Activated CD4-positive, CD25-positive, alpha-beta regulatory T cell (primary cell): ENCODE measurements around the gene VPS9D1.

Experiments used
- DNase-seq, 4 experiments: peaks; one replicate each; lab custom pipeline; 2025; lab: John Stamatoyannopoulos, UW

VPS9D1 gene, protein sequence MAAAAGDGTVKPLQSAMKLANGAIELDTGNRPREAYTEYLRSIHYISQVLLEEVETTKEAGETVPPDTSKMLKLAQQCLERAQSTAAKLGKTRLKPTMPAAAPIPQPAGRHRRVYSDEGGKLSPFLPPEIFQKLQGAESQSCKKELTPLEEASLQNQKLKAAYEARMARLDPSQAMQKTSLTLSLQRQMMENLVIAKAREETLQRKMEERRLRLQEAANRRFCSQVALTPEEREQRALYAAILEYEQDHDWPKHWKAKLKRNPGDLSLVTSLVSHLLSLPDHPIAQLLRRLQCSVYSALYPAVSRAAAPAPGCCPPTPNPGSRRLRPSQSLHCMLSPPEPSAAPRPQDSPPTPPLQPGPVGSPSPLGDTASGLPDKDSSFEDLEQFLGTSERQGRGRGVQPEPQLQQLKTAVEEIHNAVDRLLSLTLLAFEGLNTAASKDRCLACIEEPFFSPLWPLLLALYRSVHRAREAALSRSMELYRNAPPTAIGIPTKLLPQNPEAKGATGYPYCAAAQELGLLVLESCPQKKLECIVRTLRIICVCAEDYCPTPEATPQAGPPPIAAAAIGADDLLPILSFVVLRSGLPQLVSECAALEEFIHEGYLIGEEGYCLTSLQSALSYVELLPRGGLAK

DNA sequence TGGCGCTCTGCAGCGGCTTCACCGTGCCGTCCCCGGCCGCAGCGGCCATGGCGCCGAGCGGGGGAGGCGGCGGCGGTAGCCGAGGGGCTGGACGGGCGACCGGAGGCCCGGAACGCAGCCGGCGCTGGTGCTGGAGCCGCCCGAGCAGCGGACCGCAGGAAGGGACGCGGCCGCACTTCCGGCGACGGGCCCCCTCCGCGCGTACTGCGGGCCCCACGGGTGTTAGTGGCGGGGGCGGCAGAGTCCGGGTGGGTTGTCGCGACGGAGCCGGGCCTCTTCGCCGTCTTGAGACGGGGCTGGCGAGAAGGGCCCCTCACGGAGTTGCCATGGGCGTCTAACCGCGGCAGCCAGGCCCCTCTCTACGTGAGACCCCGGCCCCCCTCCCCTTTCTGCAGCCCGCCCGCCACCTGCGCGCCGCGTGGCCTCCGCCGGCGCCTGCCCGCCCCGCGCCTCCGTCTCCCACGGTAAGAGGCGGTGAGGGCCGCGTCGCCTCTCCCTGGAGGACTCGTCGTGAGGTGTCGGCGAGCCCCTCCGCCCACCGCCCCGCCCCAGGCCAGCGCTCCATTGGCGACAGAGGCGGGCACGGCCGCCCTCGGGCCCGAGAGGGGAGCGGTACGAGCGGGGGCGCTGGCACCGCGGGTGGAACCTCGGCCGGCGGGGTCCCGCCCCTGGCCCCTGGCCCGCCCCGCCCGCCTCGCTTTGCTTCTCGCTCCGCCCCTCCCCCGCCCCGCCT lies at the start of gene VPS9D1, which contains the start of gene ZNF276:
Gene VPS9D1 (minus strand): TSS at position 86 of the 733 bp plus-strand sequence. CDS start 37 bp downstream, at position 49.
Gene ZNF276 (plus strand): TSS at position 725 of the 733 bp plus-strand sequence. CDS start 104 bp downstream, outside the sequence.
- DNase-seq: peak; percentile 71 to 80 (median 76)

DNA sequence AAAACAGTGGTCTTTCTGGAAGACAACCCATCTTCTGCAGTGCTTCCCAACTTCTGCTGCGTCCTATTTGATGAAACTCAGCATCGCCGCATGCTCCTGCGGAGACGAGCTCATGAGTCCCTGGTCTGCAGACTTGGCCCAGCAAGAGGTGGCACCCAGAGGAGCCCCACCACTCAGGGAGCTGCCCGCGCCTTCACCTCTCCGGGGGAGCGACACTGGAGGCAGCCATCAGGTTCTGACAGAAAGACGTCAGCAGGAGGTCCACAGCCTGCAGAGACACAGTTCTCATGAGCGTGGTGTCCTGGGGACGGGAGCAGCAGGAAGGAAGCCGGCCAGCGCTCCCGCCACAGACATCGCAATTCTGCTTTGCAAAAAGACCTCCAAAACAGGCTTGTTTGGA lies 49.7 kb upstream of the VPS9D1 start:
- DNase-seq: no peak

DNA sequence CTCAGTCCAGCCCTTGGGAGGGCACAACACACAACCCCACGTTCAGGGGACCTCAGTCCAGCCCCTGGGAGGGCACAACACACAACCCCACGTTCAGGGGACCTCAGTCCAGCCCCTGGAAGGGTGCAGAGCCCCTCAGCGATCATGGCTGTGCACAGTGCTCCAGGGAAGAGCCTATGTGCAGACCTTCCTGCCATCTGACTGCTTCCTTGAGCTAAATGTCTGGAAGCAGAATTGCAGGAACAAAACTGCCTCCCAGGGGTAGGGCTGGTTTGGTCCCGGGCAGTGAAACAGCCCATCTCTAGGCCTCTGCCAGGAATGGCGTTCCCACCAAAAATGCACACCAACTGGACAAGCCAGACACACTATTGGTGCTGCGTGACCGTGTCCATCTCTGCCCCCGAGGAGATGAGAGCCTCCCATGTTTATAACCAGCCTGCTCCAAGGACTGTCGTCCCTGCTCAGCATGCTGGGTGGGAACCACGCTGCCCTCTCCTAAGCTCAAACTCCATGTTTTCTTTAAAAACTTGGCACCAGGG lies 44.7 kb upstream of the VPS9D1 start:
- no peak for DNase-seq

DNA sequence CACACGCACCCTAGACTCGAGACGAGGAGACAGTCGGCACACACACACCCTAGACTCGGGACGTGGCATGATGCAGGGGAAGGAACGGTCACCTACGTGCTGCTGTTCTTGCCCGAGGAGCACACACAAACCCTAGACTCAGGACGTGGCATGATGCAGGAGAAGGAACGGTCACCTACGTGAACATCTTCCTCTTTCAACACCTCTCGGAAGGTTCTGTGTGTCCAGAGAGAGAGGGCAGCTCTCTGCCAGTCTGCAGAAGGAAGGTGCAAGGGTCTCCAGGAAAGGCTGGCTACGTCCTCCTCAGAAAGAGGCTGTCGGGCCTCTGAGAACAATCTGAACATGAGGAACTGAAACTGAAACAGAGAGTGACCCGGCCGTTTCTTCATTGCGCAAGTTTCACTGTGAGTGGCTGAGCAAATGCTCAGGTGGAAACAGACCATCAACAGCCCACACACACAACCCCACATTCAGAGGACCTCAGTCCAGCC lies 44.1 kb upstream of the VPS9D1 start:
- DNase-seq: peak in 1 of 4 experiments; percentile 43

DNA sequence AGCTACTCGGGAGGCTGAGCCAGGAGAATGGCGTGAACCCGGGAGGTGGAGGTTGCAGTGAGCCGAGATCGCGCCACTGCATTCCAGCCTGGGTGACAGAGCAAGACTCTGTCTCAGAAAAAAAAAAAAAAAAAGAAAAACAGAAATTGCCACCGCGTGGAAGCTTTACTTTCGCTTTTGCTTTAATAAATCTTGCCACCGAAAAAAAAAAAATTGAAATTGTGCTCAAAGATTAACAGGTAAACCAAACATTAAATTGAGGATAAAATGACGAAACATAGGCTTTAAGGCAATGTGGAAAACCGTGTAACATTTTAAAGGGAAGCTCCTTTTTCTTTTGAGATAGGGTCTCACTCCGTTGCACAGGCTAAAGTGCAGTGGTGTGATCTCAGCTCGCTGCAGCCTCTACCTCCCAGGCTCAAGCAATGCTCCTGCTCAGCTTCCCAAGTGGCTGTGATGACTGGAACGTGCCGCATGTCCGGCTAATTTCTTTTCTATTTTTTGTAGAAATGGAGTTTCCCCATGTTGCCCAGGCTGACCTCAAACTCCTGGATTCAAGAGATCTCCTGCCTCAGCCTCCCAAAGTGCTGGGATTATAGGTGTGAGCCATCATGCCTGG lies 40.7 kb upstream of the VPS9D1 start:
- DNase-seq: no peak

DNA sequence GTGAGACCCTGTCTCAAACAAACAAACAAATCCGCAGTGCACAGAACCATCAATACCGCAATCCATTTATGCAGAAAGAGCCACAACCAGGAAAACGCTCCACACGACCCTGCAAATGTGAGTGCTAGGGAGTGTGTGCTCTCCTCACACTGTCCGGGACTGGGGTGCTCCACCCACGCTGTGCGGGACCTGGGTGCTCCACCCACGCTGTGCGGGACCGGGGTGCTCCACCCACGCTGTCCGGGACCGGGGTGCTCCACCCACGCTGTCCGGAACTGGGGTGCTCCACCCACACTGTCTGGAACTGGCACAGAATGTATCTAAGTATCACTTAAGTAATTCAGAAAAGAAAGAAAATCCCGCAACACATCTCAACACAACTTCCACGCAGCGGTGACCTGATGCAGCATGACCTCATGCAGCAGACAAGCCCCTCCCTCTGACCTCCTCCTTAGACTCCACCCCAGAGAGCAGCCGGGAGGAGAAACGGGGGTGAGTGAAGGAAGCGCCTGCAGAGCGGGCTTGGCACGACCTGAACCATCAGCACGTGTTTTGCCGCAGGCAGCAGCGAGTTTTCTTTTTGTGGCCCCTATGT lies 39.1 kb upstream of the VPS9D1 start:
- DNase-seq: no peak

DNA sequence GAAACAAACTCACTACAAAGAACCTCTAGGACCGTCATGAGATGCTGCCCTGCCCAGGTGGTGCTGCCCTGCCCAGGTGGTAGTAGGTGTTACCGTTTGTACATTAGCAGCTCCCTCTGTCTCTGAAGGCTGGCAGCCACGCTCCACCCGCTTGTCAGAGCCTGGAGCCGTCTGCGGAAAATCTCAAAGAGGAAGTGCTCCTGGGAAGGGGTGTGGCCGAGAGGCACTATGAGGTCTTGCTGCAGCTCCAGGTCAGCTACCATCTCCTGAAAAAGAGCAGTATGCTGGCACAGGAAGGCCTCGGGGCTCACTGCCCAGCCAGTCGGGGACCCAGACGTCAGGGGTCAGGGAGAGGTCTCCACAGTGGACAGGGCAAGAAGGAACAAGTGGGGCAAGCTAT lies 28.9 kb upstream of the VPS9D1 start:
- DNase-seq: no peak

DNA sequence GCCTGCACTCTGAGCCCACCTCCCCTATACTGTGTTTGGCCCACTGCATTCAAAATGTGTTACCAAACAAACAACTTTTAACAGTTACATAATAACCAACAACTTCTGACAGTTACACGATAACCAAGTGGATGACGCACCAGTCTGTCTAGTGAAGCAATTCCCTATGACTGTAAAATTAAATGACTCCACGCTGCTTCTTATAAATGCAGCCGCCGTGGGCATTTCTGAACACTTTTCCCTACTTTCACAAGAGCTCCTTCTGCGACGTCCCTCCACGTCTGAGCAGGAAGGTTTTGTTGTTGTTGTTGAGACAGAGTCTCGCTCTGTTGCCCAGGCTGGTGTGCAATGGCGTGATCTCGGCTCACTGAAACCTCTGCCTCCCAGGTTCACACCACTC lies 28.2 kb upstream of the VPS9D1 start:
- DNase-seq: no peak

DNA sequence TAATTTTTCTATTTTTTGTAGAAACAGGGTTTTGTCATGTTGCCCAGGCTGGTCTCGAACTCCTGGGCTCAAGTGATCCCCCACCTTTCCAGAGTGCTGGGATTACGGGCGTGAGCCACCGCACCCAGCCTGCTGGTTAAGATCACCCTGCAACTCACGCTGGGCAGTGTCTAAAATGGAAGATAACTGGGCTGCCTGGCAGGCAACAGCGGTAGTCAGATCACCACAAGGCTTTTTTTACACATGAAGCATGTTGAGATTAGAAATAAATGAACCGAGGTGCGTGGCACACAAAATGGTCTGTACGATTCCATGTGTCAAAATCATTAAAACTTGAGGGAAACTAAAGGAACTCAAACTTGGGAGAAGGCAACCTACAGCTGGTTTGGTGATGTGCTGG lies 27.4 kb upstream of the VPS9D1 start:
- DNase-seq: no peak

DNA sequence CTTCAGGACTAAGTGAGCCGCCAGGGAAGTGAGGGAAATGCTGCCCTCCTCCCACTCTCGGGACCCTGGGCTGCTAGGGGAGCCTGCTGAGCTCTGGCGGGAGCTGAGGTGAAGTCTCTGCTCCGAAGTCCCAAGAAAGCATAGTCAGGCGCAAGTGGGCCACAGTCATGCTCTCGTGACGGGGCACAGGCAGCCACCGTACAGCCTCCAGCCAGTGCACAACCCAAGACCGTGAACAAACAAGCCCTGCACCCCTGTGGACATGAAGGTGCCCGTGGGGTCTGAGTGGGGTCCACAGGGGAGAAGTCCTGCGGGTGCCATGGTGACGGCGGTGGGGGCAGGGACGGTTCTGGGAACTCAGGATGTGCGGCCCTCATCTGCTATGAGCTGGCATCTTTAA lies 25.3 kb upstream of the VPS9D1 start:
- DNase-seq: no peak

DNA sequence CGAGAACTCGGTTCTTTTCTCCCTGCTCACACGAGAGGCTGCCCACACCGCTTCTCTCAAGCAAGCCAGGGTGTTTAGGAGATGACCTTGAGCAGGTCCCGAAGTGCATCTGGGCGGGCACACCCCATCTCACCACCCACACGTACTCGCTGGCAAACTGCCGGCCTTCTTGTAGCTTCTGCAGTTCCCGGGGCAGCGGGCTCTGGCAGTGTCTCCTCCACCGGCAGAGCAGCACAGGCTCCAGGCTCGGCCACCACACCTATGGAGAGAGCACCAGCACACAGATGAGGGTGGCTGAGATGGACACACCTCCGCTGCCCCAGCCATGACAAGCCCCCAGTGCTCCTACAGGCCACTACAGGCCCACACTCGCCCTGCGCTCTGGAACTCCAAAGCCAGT lies 24.1 kb upstream of the VPS9D1 start:
- no peak for DNase-seq

DNA sequence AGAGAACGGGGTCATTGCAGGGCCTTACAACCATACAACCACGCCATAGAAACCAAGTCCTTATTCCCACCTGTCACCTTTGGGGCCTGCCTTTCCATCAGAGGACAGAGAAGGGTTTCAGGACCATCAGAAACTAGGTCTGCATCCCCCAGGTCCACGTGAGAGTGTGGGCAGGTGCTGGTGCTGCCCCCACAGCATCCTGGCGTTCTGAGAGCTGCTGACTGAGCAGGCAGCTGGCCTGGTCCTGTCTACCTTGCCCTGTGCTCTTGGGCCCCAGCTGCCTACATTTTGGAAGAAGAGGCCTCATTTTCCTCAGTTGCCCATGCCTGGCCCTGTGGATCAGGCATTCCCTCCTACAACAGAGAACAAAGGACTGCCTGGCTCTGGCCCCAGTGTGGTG lies 22.2 kb upstream of the VPS9D1 start:
- DNase-seq: no peak

DNA sequence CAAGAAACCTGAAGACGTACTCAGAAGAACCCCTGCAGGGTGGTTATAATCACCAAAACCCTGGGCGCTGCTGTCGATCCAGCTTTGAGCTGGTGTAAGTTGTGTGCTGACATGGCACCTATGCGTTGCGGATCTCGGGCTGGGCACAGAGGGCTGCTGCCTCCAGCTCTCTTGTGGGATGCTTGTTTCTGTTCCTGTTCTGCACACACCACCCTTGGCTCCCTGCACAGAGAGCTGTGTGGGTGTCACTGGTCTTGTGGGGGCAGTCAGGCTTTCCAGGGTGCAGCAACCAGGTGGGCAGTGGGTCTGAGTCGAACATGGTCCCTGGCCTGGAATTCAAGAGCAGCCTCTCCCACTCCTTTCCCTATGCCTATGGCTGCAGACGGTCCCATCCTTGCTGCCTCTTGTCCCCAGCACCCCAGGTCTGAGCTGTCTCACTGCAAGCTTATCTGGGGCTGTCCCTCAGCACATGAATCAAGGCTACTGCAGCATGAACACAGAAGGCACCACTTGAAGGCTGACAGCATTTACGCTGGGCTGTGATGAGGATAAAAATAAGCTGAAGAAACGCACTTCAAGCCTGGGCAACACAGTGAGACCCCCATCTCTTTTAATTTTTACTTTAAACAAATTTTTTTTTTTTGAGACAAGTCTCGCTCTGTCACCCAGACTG lies 20.8 kb upstream of the VPS9D1 start:
- DNase-seq: no peak

DNA sequence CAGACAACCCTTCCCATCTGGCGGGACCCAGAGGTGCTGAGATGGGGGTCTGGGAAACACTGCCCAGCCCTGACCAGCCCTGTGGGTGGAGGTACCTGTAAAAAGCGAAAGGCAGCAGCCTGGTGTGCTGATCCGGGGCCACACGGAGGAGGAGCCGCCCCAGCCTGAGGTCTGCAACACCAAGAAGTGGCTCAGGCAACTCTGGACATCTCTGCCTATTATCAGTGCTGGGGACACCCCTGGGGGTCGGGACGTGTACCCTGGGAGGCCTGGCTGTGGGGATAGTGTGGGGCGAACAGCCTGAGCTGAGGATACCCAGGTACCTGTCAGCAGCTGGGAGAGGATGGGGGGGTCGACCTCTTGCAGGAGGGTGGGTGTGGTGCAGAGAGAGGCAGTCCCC lies 18.7 kb upstream of the VPS9D1 start:
- no peak for DNase-seq

DNA sequence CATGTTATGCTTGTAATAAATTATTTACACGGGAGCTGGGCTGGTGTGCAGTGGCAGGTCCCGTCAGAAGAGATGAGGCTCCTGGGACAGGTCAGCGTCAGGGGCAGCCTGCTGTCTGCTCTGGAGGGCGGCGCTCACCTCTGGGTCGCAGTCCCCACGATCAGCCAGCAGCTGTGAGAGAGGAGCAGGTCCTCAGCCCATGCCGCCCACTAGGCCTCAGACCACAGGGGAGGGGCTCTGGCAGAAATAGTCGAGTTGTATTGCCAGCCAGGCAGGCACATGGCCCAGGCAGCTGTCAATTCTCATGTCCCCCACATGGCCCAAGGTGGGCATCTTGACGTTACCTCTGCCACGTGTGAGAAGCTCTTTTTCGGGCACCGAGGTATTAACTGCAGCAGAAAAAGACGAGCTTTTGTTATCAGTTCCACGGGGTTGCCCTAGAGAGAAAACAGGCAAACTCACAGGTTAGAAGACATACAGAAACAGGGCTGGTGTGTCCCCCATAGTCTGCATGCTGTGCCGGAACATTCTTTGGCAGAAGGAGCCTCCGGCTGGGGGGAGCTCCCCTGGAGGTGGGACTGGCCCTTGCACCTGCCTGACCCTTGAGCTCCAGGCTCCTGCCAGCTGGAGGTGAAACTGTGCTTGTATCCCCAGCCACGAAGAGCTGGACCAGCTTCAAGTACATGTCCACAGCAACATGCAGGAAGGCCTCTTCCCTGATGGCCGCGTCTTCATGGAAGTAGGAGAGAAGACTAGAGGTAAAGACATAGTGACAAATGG lies 18.0 kb upstream of the VPS9D1 start:
- no peak for DNase-seq

DNA sequence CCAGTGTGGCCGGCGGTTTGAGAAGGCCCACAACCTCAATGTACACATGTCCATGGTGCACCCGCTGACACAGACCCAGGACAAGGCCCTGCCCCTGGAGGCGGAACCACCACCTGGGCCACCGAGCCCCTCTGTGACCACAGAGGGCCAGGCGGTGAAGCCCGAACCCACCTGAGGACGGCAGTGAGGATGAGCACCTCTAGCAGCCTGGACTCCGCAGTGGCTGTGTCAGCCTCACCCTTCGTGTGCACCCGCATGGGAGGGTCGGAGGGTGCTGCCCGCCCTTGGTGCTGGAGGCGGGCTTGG lies 17.3 kb upstream of the VPS9D1 start:
- no peak for DNase-seq

DNA sequence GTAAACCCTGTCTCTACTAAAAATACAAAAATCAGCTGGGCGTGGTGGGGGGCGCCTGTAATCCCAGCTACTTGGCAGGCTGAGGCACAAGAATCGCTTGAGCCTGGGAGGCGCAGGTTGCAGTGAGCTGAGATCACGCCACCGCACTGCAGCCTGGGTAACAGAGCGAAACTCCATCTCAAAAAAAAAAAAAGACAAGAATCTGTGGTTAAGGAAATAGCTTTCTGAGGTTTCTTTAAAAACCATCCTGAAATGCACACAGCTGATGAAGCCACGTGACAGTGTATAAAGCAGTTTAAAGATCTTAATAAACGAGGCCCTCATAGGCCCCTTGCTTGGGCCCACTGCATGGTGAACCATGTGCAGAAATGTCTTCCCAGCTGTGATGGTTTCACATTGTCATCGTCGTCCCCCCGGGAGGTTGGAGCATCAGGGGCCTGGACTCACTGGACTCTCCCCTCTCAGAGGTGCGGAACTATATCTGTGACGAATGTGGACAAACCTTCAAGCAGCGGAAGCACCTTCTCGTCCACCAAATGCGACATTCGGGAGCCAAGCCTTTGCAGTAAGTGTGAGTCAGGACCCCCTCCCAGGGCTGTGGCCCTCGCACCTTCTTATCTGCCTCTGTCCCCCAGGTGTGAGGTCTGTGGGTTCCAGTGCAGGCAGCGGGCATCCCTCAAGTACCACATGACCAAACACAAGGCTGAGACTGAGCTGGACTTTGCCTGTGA lies 16.8 kb upstream of the VPS9D1 start:
- DNase-seq: no peak

DNA sequence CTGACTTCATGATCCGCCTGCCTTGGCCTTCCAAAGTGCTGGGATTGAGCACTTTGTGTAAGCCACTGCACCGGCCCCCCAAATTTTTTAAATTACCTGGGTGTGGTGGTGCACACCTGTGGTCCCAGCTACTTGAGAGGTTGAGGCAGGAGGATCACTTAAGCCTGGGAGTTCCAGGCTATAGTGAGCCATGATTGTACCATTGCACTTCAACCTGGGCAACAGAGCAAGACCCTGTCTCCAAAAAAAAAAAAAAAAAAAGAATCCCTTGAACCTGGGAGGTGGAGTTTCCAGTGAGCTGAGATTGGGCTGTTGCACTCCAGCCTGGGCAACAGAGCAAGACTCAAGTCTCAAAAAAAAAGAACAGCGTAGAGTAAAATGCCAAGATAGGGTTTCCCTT lies 15.9 kb upstream of the VPS9D1 start:
- no peak for DNase-seq

DNA sequence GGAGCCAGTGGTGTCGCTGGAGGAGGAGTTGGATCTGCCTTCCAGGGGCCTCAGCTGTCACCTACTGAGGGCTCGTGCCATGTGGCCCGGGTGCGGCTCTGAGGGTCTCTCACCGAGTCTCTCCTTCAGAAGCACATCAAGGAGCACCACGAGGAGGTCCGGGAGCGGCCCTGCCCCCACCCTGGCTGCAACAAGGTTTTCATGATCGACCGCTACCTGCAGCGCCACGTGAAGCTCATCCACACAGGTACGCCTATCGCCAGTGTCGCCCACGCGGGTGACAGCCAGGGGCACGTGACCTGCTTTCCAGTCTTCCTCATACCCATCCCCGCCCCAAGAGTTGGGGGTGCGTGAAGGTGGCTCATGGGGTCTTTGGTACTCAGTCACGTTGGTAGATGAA lies 13.1 kb upstream of the VPS9D1 start:
- no peak for DNase-seq

DNA sequence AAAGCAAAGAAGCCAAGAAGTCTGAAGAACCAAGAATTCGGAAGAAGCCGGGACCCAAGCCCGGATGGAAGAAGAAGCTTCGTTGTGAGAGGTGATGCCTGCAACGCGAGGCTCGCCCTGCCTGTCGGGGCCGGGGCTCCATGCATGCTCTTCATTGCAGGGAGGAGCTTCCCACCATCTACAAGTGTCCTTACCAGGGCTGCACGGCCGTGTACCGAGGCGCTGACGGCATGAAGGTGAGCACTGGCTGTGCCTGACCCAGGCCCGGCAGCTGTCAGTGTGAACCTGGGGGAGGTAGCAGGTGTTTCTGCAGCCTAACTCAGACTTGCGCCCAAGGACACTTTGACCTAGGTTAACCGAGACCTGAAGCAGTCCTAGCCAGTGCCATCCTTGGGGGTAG lies 12.6 kb upstream of the VPS9D1 start:
- DNase-seq: no peak
